ENCODE measurements around the gene GNPNAT1. TPM values are rescaled to one million over a fixed set of nuclear protein-coding genes. Genes with fewer than 3 reads are reported as not detected.

GNPNAT1 gene
- total RNA-seq (10 to 100 TPM in 3 of 7 donors, 1 to 10 TPM in 4; 7.7 to 12.6 (median 9.3) TPM), polyA plus RNA-seq (1 to 10 TPM; 3.4 to 7.2 (median 4.9) TPM)
- long read RNA-seq, donor 1, transcript GNPNAT1-201 (6 exons, 3,860 nt), result major isoform, 8 of 8 reads
- long read RNA-seq, donor 1, partial matches to known transcripts, result 0 of 8 reads
- long read RNA-seq, donor 1, other reads (novel, unspliced or antisense), result 0 of 8 reads
- long read RNA-seq, donor 2, partial matches to known transcripts, result 0 of 4 reads
- long read RNA-seq, donor 2, other reads (novel, unspliced or antisense), result 0 of 4 reads

- TF ChIP-seq POLR2A (IDR thresholded peaks at IDR 0.05) (peak in 1 of 3 donors; percentile 16), CTCF (IDR thresholded peaks at IDR 0.05 in 8 of 11, conservative IDR thresholded peaks at IDR 0.05 in 3 of 11) (peak in 2 of 11 experiments; percentile 4 to 12), POLR2AphosphoS5 (IDR thresholded peaks at IDR 0.05) (peak; percentile 92 to 97 (median 95))
- intact Hi-C loops (cut with DNase I; ENCODE audit: low total_unique reads), result no loop called here
Measured at GRCh38 chr14:52791223-52792096, at the start of gene GNPNAT1. GNPNAT1 (minus strand) TSS chr14:52791607; CDS start chr14:52784650, 6,957 bp downstream.

GRCh38 chr14:52840877-52841276 lies 49.5 kb upstream of the GNPNAT1 start:
- Histone ChIP-seq H3K9me3 (no peaks in the 10 kb centered on the region), H3K36me3 (no peaks in the 10 kb centered on the region), H3K27me3 (replicated peaks in 1 of 7) (no peaks in the 10 kb centered on the region), H3K4me1 (peaks cover 0 to 16% (median 5%) of the 10 kb centered on the region in 6 donors), H3K27ac (no peak overlapping the region), H3K4me3 (no peak overlapping the region)
- 62 to 70% (median 65%) methylated on average over 3 of the region's 3 CpGs for WGBS, 5 donors
- no peak for DNase-seq
- intact Hi-C loops (cut with DNase I; ENCODE audit: low total_unique reads), result no loop called here
- no peak for TF ChIP-seq POLR2AphosphoS5 (IDR thresholded peaks at IDR 0.05)
- TF ChIP-seq CTCF (IDR thresholded peaks at IDR 0.05 in 8 of 11, conservative IDR thresholded peaks at IDR 0.05 in 3 of 11), result no peak
- no peak for TF ChIP-seq POLR2A (IDR thresholded peaks at IDR 0.05)

More at GRCh38 chr14:52791223-52792096, at the start of gene GNPNAT1:
- Histone ChIP-seq H3K9me3 (peaks cover 0 to 3% (median 0%) of the 10 kb centered on the region in 8 donors), H3K27me3 (replicated peaks in 1 of 7) (no peaks in the 10 kb centered on the region), H3K27ac (peak within 1 kb of the TSS; percentile 78 to 89 (median 86)), H3K4me1 (peaks cover 8 to 41% (median 25%) of the 10 kb centered on the region in 6 donors), H3K36me3 (no peaks in the 10 kb centered on the region), H3K4me3 (peak within 1 kb of the TSS; percentile 70 to 88 (median 78))
- 3 to 10% (median 4%) methylated on average over 32 to 74 of the region's 74 CpGs for WGBS, 5 donors
- peak; percentile 97 for DNase-seq

GRCh38 chr14:52837451-52837850 lies 46.0 kb upstream of the GNPNAT1 start:
- intact Hi-C loops (cut with DNase I; ENCODE audit: low total_unique reads), result no loop called here
- no peak for DNase-seq
- Histone ChIP-seq H3K4me1 (no peaks in the 10 kb centered on the region), H3K27me3 (replicated peaks in 1 of 7) (no peaks in the 10 kb centered on the region), H3K27ac (no peak overlapping the region), H3K9me3 (no peaks in the 10 kb centered on the region), H3K36me3 (no peaks in the 10 kb centered on the region), H3K4me3 (no peak overlapping the region)
- WGBS, 5 donors, result 82 to 94% (median 89%) methylated on average over 7 of the region's 7 CpGs
- TF ChIP-seq POLR2AphosphoS5 (IDR thresholded peaks at IDR 0.05), result no peak
- no peak for TF ChIP-seq POLR2A (IDR thresholded peaks at IDR 0.05)
- TF ChIP-seq CTCF (IDR thresholded peaks at IDR 0.05 in 8 of 11, conservative IDR thresholded peaks at IDR 0.05 in 3 of 11), result no peak

GRCh38 chr14:52836063-52836462 lies 44.7 kb upstream of the GNPNAT1 start:
- TF ChIP-seq POLR2A (IDR thresholded peaks at IDR 0.05) (no peak), CTCF (IDR thresholded peaks at IDR 0.05 in 8 of 11, conservative IDR thresholded peaks at IDR 0.05 in 3 of 11) (no peak), POLR2AphosphoS5 (IDR thresholded peaks at IDR 0.05) (no peak)
- Histone ChIP-seq H3K27ac (no peak overlapping the region), H3K4me3 (no peak overlapping the region), H3K4me1 (no peaks in the 10 kb centered on the region), H3K9me3 (no peaks in the 10 kb centered on the region), H3K27me3 (replicated peaks in 1 of 7) (no peaks in the 10 kb centered on the region), H3K36me3 (no peaks in the 10 kb centered on the region)
- WGBS, 5 donors, result 91 to 98% (median 94%) methylated on average over 9 of the region's 9 CpGs
- DNase-seq, result no peak
- intact Hi-C loops (cut with DNase I; ENCODE audit: low total_unique reads), result no loop called here
